Erythroblast (primary cell): Measurements from ENCODE around the gene DDR1.

Source experiments
- GATA1 ChIP-seq: IDR thresholded peaks from 2 replicates; pipeline ENCODE4 v1.6.1; 2011; ENCODE audit warnings: low read depth, mild to moderate bottlenecking, control low read depth, low read length, moderate library complexity
- POLR2A ChIP-seq: IDR thresholded peaks from 2 replicates; pipeline ENCODE4 v1.6.1; 2011; ENCODE audit warnings: mild to moderate bottlenecking, low read length

- TF ChIP-seq POLR2A, result no peak
- no peak for TF ChIP-seq GATA1
Observed at GRCh38 chr6:30931272-30931671, 47.0 kb downstream of the DDR1 start.
